M059J (cell line): Measurements from ENCODE around the gene WT1. TPM values are rescaled to one million over a fixed set of nuclear protein-coding genes. Genes with fewer than 3 reads are reported as not detected.

ENCODE experiments used
- DNase-seq: peaks from one replicate; pipeline ENCODE4 v3.0.0-alpha.2; 2012; ENCODE audit warnings: low read depth
- total RNA-seq: library from RNA; depleted of rRNA; stranded (reverse); fragments of >200 nt; shearing (Covaris generic); gene quantifications from 2 replicates; pipeline ENCODE4 v1.2.3, GENCODE V29; 2014

Gene WT1
- total RNA-seq, 1 experiment from 2014 or later: 5.9 TPM

DNA sequence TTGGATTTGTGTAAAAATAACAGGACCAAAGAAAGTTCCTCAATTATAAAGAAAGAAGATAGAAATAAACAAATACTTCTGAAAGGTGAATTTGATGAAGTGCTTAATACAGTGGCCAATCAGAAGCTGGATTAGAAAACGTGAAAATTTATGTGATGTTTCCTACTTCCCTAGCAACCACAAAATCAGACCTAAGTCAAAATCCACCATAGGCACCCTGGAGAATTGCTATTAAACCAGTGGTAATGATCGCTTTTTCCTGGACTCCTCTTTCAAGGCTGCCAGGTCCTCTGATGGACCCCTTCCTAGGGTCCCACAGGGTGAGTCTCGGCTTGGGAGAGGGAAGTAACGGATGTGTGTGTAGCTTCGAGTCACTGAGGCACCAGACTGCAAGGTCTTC lies 9.6 kb downstream of the WT1 start:
- DNase-seq: no peak

DNA sequence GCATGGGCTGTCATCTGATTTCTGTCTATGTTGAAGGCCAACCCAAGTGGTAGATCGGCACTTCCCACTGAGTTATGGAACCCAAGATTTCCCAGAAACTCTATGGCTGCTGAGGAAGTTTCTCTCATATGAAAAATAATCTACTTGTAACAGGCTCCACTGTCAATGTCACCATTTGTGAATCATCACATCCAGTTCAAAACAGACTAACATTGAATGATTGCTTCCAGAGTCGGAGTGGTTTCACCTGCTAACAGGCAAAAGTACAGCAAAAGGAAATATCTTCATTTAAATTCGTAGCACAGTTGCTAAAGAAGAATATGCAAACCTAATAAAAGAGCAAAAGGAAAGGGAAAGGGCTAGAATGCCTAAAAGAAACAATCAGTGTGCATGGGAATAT lies 12.8 kb downstream of the WT1 start:
- DNase-seq: peak; percentile 24

DNA sequence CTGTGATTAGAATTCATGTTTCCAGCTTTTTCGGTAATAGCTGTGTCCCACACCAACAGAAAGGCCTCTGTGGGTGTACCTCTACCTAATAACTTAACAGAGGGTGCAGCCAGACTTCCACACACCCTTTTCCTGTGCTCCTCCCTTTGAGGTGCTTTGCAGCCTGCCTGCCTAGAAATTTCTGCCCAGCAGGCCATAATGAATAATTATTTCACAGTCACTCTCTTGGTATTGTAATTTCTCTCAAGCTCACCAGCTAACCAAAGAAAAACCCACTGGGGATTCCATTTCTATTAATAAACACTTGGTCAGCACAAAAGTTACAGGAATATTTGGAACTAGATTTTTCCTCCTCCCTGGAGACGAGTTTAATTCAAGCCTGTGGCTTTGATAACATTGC lies 13.3 kb downstream of the WT1 start:
- peak; percentile 75 for DNase-seq

DNA sequence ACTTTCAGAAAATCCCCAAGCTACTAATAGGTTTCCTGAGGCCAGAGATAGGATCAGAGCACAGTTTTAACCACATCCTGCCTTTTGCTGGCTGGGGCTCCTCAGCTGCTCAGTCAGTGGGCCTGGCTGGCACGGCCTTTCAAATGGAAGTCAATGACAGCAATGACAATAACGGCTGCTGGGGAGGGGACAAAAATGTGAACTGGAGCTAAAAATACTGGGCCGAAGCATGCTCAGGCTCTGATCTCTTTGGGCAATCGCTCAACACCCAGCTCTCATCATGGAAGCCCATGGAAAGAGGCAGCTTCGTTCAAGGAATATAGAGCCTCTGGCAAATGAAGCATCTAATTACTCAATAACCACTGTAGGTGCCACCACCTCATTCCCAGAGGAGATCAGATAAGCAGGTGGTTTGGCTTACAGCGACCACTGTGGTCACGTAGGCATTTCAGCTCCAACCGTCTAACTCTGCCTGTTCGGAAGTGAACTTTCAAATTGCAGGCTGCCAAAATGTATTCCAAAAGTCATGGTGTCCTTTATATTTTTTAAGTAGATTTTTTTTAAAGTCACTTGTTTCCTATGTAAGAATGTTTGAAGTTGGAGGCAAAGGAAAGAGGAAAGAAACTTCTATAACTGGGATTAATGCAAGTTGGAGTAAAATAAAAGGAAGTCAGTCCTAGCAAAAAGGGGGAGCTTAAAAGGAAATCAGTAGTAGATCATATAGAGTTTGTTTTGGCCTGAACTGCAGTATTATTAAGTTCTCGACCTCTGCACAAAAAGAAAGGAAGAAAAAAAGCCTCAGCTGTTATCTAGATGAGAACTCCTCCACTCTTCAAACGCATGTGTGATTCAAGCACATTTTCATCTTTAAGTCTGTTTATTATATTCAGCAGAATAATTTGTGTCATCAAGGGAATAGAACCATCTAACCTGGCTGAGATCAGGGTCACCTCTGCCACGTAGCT lies 14.1 kb downstream of the WT1 start:
- DNase-seq: peak; percentile 93

DNA sequence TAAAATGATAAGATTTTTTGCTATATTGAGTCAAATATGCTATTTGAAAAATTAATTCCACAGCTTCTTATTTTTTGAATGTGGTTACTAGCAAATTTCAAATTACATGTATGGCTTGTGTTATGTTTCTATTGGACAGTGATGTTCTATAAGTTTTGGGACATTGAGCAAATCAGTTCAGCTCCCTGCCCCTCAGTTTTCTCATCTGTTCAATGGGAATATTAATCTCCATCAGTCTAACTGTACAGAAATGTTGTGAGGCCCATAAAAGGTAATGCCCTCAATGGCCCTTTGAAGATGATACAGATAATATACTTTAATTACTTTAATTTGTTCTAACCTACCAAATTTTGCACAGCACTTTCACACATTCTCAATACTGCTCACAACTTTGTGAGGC lies 15.2 kb downstream of the WT1 start:
- no peak for DNase-seq

DNA sequence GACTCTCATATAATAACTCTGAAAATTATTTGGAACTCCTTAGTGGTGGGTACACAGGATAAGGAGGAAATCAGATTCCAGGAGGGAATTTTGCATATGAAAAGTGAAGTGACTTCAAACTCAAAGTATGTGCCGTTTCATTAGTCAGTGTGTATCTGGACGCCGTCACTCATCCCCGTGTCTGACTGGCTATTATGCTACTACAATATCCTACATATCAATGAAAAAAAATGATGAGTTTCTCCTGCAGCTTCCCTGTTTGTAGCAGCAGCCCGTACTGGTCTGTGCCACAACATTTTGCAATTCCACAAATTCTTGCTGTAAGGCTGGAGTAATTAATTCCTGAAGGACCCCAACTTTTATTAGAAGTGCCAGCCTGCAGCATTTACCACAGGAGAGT lies 16.5 kb downstream of the WT1 start:
- peak; percentile 47 for DNase-seq

DNA sequence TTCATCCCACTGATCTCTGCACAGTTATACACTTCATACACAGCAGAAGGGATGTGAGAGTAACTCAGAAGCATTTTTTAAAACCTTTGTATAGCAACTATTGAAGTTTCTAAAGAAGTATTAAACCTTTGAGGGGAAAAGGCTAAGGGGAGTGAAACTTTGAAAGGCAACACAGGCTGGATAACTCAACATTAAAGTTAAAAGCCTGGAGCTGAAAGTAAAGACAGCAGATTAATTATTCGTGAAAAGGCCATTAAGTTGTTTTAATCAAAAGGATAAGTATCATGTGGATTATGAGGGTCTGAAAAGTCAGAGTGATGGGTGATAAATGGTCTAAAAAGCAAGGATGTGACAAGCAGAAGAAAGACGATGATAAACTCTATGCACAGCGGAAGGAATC lies 17.5 kb downstream of the WT1 start:
- DNase-seq: no peak

DNA sequence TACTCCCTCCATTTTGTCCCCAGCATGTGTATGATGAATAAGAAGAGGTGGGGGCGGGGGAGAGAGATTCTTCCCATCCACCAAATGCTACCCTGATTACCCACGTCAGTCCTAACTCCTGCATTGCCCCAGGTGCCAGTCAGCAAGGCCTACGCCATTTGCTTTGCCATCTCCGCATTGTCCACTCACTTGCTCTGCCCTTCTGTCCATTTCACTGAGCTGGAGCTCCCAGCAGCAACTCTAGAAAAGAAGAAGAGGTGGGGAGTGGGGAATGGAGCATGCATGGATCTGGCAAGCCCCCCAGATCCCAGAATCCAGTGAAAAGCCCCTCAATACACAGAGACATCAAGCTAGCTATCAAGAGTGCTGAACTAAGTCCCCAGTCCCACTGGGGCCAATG lies 19.0 kb downstream of the WT1 start:
- DNase-seq: no peak

DNA sequence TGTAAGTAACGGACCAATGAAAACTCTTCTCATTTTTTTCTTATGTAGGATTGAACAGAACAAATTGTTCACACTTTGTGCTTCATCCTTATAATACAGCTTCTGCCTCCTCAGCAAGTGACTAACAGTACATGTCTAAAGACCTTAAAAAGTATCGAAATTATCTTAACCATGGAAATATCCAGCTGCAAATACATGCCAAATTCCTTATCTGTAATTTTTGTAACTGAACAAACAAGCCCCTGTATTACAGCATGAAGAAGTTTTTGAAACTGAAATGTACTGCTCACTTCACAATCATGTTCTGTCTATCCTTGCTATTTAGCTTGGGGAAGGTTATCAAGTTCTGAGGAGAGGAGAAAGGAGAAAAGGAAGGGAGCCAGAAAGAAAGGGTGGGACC lies 20.4 kb downstream of the WT1 start:
- DNase-seq: no peak

DNA sequence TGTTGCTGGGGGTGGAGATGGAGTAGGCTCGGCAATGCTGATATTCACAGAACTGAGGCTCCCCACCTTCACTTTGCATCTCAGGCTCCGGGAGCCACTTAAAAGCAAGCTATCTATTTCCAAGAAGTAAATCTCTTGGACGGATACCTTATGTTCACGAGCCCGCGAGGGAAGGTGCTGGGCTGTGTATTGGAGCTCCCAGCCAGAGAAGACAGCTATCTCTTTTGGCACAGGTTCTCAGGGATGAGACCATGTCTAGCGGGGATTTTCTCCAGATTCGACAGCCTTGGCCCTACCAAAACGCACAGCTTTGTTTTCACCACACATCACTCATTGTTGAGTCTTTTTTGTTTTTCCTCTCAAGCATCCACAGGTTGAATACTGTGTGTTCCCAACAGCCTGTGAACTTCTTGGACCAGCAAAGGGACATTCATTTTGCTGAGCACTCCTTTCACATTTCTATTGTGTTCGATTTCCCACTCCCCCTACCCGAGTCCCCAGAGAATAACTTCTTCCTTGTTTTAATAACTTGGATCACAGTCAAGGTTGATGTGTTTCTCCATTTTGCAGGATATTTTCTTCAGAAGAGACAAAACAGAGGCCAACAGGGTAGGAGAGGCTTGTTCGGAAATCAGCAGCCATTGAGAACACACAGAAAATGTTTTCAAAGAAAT lies 23.3 kb downstream of the WT1 start:
- DNase-seq: no peak

DNA sequence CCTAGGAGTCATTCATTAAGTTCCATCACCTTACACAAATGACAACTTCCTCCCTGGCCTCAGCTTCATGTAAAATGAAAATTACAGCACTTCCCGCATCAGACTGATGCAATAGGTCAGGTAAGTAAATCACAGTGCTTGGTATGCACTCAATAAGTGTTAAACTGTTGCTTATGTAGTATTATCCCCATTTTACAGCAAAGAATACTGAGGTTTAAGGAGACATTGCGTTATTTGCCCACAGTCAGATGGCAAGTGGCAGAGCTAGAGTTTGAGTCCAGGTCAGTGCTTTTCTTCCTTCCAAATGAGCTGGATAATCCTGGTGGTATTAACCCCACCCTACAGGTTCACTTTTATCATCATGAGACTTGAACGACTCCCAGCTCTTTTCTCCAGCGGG lies 29.7 kb downstream of the WT1 start:
- DNase-seq: no peak

DNA sequence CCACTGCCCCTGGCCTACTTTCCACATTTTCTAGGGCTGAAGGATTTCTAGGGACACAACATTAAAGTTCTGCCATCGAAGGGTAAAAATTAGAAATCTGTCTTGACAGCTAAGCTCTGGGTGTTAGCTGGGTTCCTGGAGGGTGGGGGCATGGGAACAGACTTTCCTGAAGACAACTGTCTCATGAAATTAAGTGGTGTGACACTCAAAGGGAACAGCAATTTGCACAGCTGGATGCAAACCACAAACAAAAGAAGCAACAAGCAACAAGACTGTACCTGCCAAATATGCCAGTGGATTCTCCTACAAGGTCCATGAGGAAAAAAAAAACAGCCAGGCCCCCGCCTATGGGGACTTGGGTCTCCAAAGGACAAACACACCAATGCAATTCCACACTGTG lies 32.5 kb downstream of the WT1 start:
- no peak for DNase-seq

DNA sequence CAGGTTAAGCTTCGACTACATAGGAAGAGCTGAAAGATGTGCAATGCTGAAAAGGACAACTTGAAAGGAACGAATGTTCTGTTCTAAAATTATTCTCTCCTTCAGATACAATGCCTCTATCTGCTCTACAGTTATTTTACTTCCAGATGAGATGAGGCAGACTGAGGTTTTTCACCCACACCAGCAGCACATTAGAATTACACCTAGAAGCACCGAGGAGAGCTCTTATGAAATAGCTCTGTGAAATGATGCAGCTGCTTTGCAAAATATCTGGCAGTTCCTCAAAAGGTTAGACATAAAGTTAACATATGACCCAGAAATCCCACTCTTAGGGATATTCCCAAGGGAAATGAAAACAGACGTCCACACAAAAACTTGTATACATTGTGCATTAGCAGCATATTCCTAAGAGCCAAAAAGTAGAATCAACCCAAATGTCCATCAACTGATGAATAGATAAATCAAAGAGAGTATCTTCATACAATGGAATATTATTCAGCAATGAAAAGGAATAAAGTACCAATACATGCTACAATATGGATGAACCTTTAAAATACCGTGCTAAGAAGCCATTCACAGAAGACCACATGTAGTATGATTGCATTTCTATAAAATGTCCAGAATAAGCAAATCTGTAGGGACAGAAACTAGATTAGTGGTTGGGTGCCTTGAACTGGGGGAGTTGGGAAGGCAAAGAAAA lies 34.5 kb downstream of the WT1 start:
- no peak for DNase-seq

DNA sequence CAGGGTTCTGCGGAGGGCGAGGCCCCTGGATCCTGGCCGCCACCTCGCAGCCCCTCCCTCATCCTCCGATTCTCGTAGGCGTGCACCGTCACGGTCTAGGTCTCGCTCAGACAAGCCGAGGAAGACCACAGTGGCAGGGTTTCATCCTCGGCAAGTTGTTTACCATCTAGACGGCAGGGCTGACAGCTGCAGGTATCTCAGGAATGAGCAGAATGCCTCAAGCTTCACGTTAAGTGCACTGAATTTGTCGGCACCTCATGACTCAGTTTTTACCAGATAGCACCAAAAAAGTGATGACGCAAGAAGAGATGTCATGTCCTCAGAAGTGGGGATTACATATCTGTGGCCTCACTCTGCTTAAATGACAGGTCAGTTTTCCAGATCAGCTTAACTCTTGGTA lies 35.1 kb downstream of the WT1 start:
- peak; percentile 76 for DNase-seq

DNA sequence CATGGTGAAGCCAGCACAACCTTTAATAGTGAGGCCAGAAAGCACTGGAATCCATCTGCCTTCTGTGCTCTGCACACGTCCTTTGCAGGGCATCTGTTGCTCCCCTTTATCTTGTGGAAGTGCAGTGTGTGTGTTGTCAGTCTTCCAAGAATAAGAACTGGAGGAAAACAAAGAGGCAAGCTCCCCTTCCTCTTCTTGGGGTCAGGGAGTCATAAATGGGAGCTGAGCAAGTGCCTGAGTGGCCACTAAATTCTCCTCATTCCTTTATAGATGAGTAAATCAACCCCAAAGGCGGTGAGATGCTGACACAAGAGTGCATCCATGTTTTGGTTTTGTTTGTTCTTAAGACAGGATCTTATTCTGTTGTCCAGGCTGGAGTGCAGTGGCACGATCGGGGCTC lies 38.3 kb downstream of the WT1 start:
- peak; percentile 84 for DNase-seq

DNA sequence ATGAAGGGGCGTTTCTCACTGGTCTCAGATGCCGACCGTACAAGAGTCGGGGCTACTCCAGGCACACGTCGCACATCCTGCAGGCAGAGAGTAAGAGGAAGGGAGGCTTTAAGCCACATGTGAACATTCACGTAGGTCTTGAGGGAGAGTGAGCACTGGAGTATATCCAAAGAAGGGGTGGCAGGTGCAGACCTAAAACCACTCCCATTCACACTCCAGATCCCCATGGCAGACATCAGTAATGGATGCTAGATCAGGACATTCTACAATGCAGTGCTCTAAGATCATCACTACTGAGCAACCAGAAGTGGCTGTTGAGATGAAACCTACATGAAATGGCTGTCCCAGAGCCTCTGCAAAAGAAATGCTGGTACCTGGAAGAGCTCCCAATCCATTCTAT lies 39.0 kb downstream of the WT1 start:
- DNase-seq: no peak

DNA sequence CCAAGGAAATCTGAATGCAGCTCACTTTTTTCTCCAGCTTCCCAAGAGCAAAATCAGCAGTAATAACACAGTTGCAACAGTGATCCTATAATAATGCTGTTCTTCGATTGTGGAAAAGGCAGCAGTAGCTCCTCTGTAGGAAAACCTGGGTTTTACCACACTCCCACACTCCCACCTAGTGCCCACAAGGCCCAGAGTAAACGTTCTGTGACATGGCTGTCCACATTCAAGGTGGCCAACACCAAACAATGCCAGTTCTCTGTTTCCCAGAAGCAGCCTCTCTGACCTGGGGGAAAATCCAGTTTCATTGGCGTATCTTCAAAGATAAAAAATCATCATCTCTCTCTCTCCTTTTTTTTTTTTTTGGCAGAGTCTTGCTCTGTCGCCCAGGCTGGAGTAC lies 40.2 kb downstream of the WT1 start:
- no peak for DNase-seq

DNA sequence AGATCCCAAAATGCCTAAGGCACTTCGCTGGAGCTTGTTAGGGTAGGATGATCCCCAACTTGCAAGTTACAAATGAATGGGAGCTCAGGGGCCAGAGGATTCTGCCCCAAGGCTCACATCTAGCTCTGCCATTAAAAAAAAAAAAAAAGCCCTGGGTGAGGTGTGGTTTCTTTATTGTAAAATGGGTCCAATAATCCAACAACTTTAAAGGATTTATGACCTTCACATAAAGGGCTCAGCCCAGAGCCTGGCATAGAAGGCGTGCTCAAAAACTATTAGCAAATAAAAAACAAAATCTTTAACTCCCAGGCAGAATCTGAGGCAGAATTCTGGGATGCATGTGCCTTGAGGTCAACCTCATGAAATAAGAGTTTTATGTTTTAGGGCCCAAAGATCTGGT lies 42.5 kb downstream of the WT1 start:
- no peak for DNase-seq

DNA sequence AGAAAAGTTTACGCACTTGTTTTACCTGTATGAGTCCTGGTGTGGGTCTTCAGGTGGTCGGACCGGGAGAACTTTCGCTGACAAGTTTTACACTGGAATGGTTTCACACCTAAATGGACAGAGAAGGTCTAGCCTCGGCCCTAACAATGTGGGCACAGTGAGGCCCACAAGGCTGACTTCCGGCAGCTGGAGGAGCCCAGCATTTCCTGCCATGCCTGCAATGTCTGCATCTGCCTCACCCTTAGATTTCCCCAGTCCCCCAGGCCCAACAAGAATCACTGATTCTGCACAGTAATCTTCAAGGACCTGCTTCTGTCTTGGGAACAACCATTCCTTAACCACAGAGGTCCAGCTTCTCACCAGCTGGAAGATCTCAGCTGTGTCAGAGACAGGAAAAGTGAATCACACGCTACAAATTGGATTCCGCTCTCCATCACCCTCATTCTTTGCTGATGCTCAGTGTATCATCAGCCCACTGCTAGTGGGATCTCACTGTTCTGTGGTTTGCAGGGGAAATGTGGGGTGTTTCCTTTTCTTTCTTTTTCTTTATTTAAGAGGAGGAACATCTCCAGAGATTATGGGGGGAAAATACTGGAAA lies 43.3 kb downstream of the WT1 start:
- peak; percentile 78 for DNase-seq

DNA sequence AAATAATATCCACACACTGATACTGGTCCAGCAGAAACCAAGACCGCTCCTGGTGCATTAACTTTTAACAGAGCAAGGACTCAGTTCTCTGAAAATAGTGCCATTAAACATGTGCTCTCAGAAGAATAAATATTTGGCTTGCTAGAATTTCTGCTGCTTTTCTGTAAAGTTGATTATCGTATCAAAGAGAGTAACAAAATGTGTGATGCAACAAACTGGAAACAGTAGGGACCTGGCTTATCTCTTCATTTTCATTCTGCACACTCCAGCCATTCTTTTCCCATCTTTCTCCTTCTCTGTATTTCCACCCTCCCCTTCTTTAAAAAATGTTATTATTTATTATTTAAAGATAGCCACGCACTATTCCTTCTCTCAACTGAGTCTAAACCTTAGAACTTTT lies 43.9 kb downstream of the WT1 start:
- DNase-seq: no peak

DNA sequence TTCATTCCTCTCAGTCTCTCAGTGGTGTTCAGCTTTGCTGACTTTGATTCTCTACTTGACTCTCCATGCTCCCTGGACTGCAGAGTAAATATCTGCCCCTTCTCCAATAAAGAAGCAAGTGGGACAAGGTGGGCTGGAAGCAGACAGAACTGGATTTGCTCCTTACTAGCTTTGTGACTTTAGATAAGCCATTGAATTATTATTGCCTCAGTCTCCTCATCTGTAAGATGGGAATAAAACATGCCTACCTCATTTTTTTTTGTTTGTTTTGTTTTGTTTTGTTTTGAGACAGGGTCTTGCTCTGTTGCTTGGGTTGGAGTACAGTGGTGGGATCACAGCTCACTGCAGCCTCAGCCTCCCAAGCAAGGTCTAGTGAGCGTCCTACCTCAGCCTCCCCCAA lies 44.6 kb downstream of the WT1 start:
- DNase-seq: no peak
